ENCODE results near the gene SPACA6.

SPACA6 gene

GRCh38 chr19:51660975-51661600 is 32.0 kb upstream of the SPACA6 start:
- no peak overlapping the region for H3K14ac ChIP-seq (ENCODE audit: low read length in 2 of 2)
- H3K23ac ChIP-seq (ENCODE audit: low read length in 2 of 2) = no peak overlapping the region
- H3K36me3 ChIP-seq (ENCODE audit: control insufficient read depth in 1 of 2, insufficient read depth in 2 of 2, low read depth in 1 of 2, low read length in 2 of 2) = no peaks in the 10 kb centered on the region
- H2AFZ ChIP-seq (ENCODE audit: low read depth, low read length) = no peak overlapping the region
- H3K18ac ChIP-seq (ENCODE audit: low read depth in 1 of 2, low read length in 2 of 2) = no peak overlapping the region
- peaks cover 0 to 5% of the 10 kb centered on the region in 2 experiments for H3K27me3 ChIP-seq (ENCODE audit: control insufficient read depth in 1 of 2, insufficient read depth in 1 of 2, low read length in 2 of 2)
- H2BK120ac ChIP-seq (ENCODE audit: low read depth, low read length) = no peak overlapping the region
- WGBS = 17% methylated on average over 8 of the region's 10 CpGs
- H3K79me1 ChIP-seq (replicated peaks; ENCODE audit: low read length, poor library complexity, severe bottlenecking) = no peaks in the 10 kb centered on the region
- no peak overlapping the region for H2BK12ac ChIP-seq (ENCODE audit: low read length in 2 of 2)
- H3K4me1 ChIP-seq (ENCODE audit: control insufficient read depth, insufficient read depth, low read depth, low read length) = no peaks in the 10 kb centered on the region
- H3K9ac ChIP-seq (ENCODE audit: low read length) = no peak overlapping the region
- no peak overlapping the region for H3K4me3 ChIP-seq (ENCODE audit: insufficient read depth in 1 of 2, low read depth in 1 of 2, low read length in 2 of 2)
- H2BK5ac ChIP-seq (ENCODE audit: low read depth, low read length, poor library complexity, severe bottlenecking) = no peak overlapping the region
- no peak overlapping the region for H4K8ac ChIP-seq (ENCODE audit: low read length)
- no peak overlapping the region for H4K91ac ChIP-seq (ENCODE audit: low read length)
- no peak overlapping the region for H2BK15ac ChIP-seq (ENCODE audit: low read depth, poor library complexity, severe bottlenecking)
- no peaks in the 10 kb centered on the region for H3K9me3 ChIP-seq (ENCODE audit: control insufficient read depth, low read length)
- no peak overlapping the region for H3K27ac ChIP-seq (ENCODE audit: low read length, poor library complexity, severe bottlenecking)
- peak; percentile 76 for DNase-seq
- no peak overlapping the region for H3K4ac ChIP-seq (ENCODE audit: low read depth in 1 of 2, low read length in 2 of 2)
- H2AK5ac ChIP-seq (ENCODE audit: low read length, severe bottlenecking) = no peak overlapping the region
- no peak overlapping the region for H3K4me2 ChIP-seq (ENCODE audit: low read length, poor library complexity, severe bottlenecking)

- Histone ChIP-seq H3K79me1 (replicated peaks; ENCODE audit: low read length, poor library complexity, severe bottlenecking) (no peaks in the 10 kb centered on the region), H2AFZ (ENCODE audit: low read depth, low read length) (no peak overlapping the region), H3K27me3 (ENCODE audit: control insufficient read depth in 1 of 2, insufficient read depth in 1 of 2, low read length in 2 of 2) (peaks cover 0 to 5% of the 10 kb centered on the region in 2 experiments), H3K23ac (ENCODE audit: low read length in 2 of 2) (no peak overlapping the region), H3K18ac (ENCODE audit: low read depth in 1 of 2, low read length in 2 of 2) (no peak overlapping the region), H2BK15ac (ENCODE audit: low read depth, poor library complexity, severe bottlenecking) (no peak overlapping the region), H2AK5ac (ENCODE audit: low read length, severe bottlenecking) (no peak overlapping the region), H3K4me1 (ENCODE audit: control insufficient read depth, insufficient read depth, low read depth, low read length) (no peaks in the 10 kb centered on the region), H4K91ac (ENCODE audit: low read length) (no peak overlapping the region), H3K4me2 (ENCODE audit: low read length, poor library complexity, severe bottlenecking) (no peak overlapping the region), H3K4ac (ENCODE audit: low read depth in 1 of 2, low read length in 2 of 2) (no peak overlapping the region), H4K8ac (ENCODE audit: low read length) (no peak overlapping the region), H3K14ac (ENCODE audit: low read length in 2 of 2) (no peak overlapping the region), H2BK120ac (ENCODE audit: low read depth, low read length) (no peak overlapping the region), H3K9ac (ENCODE audit: low read length) (no peak overlapping the region), H3K9me3 (ENCODE audit: control insufficient read depth, low read length) (no peaks in the 10 kb centered on the region), H3K27ac (ENCODE audit: low read length, poor library complexity, severe bottlenecking) (no peak overlapping the region), H3K4me3 (ENCODE audit: insufficient read depth in 1 of 2, low read depth in 1 of 2, low read length in 2 of 2) (no peak overlapping the region), H2BK5ac (ENCODE audit: low read depth, low read length, poor library complexity, severe bottlenecking) (no peak overlapping the region), H3K36me3 (ENCODE audit: control insufficient read depth in 1 of 2, insufficient read depth in 2 of 2, low read depth in 1 of 2, low read length in 2 of 2) (no peaks in the 10 kb centered on the region), H2BK12ac (ENCODE audit: low read length in 2 of 2) (no peak overlapping the region)
- WGBS = 40% methylated on average over 3 of the region's 3 CpGs
- no peak for DNase-seq
These were observed 29.5 kb upstream of the SPACA6 start for GRCh38 chr19:51663650-51664049.

- peaks cover 0 to 5% of the 10 kb centered on the region in 2 experiments for H3K27me3 ChIP-seq (ENCODE audit: control insufficient read depth in 1 of 2, insufficient read depth in 1 of 2, low read length in 2 of 2)
- no peak overlapping the region for H3K4me2 ChIP-seq (ENCODE audit: low read length, poor library complexity, severe bottlenecking)
- H3K4me1 ChIP-seq (ENCODE audit: control insufficient read depth, insufficient read depth, low read depth, low read length) = no peaks in the 10 kb centered on the region
- no peak overlapping the region for H3K18ac ChIP-seq (ENCODE audit: low read depth in 1 of 2, low read length in 2 of 2)
- no peak overlapping the region for H2BK15ac ChIP-seq (ENCODE audit: low read depth, poor library complexity, severe bottlenecking)
- no peak overlapping the region for H2BK12ac ChIP-seq (ENCODE audit: low read length in 2 of 2)
- H4K8ac ChIP-seq (ENCODE audit: low read length) = no peak overlapping the region
- no peak overlapping the region for H3K4me3 ChIP-seq (ENCODE audit: insufficient read depth in 1 of 2, low read depth in 1 of 2, low read length in 2 of 2)
- H3K23ac ChIP-seq (ENCODE audit: low read length in 2 of 2) = no peak overlapping the region
- no peak overlapping the region for H4K91ac ChIP-seq (ENCODE audit: low read length)
- no peak overlapping the region for H3K4ac ChIP-seq (ENCODE audit: low read depth in 1 of 2, low read length in 2 of 2)
- DNase-seq = no peak
- H3K9me3 ChIP-seq (ENCODE audit: control insufficient read depth, low read length) = no peaks in the 10 kb centered on the region
- H3K36me3 ChIP-seq (ENCODE audit: control insufficient read depth in 1 of 2, insufficient read depth in 2 of 2, low read depth in 1 of 2, low read length in 2 of 2) = no peaks in the 10 kb centered on the region
- H2AFZ ChIP-seq (ENCODE audit: low read depth, low read length) = no peak overlapping the region
- H3K27ac ChIP-seq (ENCODE audit: low read length, poor library complexity, severe bottlenecking) = no peak overlapping the region
- WGBS = no CpG with 5 or more reads among the region's 1 CpG
- no peak overlapping the region for H2BK5ac ChIP-seq (ENCODE audit: low read depth, low read length, poor library complexity, severe bottlenecking)
- no peaks in the 10 kb centered on the region for H3K79me1 ChIP-seq (replicated peaks; ENCODE audit: low read length, poor library complexity, severe bottlenecking)
- no peak overlapping the region for H2AK5ac ChIP-seq (ENCODE audit: low read length, severe bottlenecking)
- no peak overlapping the region for H3K9ac ChIP-seq (ENCODE audit: low read length)
- no peak overlapping the region for H3K14ac ChIP-seq (ENCODE audit: low read length in 2 of 2)
- H2BK120ac ChIP-seq (ENCODE audit: low read depth, low read length) = no peak overlapping the region
These were observed 29.0 kb upstream of the SPACA6 start for GRCh38 chr19:51664131-51664530.

- H3K23ac ChIP-seq (ENCODE audit: low read length in 2 of 2) = no peak overlapping the region
- no peak overlapping the region for H2AK5ac ChIP-seq (ENCODE audit: low read length, severe bottlenecking)
- H3K14ac ChIP-seq (ENCODE audit: low read length in 2 of 2) = no peak overlapping the region
- no peak overlapping the region for H2BK12ac ChIP-seq (ENCODE audit: low read length in 2 of 2)
- H3K36me3 ChIP-seq (ENCODE audit: control insufficient read depth in 1 of 2, insufficient read depth in 2 of 2, low read depth in 1 of 2, low read length in 2 of 2) = no peaks in the 10 kb centered on the region
- no peak overlapping the region for H2BK5ac ChIP-seq (ENCODE audit: low read depth, low read length, poor library complexity, severe bottlenecking)
- no peaks in the 10 kb centered on the region for H3K4me1 ChIP-seq (ENCODE audit: control insufficient read depth, insufficient read depth, low read depth, low read length)
- H2BK15ac ChIP-seq (ENCODE audit: low read depth, poor library complexity, severe bottlenecking) = no peak overlapping the region
- H3K4me2 ChIP-seq (ENCODE audit: low read length, poor library complexity, severe bottlenecking) = no peak overlapping the region
- no peak overlapping the region for H4K8ac ChIP-seq (ENCODE audit: low read length)
- H3K9me3 ChIP-seq (ENCODE audit: control insufficient read depth, low read length) = no peaks in the 10 kb centered on the region
- H2BK120ac ChIP-seq (ENCODE audit: low read depth, low read length) = no peak overlapping the region
- peaks cover 0 to 5% of the 10 kb centered on the region in 2 experiments for H3K27me3 ChIP-seq (ENCODE audit: control insufficient read depth in 1 of 2, insufficient read depth in 1 of 2, low read length in 2 of 2)
- H3K9ac ChIP-seq (ENCODE audit: low read length) = no peak overlapping the region
- H4K91ac ChIP-seq (ENCODE audit: low read length) = no peak overlapping the region
- 80% methylated on average over 1 of the region's 3 CpGs for WGBS
- no peak for DNase-seq
- H3K4me3 ChIP-seq (ENCODE audit: insufficient read depth in 1 of 2, low read depth in 1 of 2, low read length in 2 of 2) = no peak overlapping the region
- no peak overlapping the region for H3K18ac ChIP-seq (ENCODE audit: low read depth in 1 of 2, low read length in 2 of 2)
- no peak overlapping the region for H3K27ac ChIP-seq (ENCODE audit: low read length, poor library complexity, severe bottlenecking)
- no peak overlapping the region for H3K4ac ChIP-seq (ENCODE audit: low read depth in 1 of 2, low read length in 2 of 2)
- no peaks in the 10 kb centered on the region for H3K79me1 ChIP-seq (replicated peaks; ENCODE audit: low read length, poor library complexity, severe bottlenecking)
- no peak overlapping the region for H2AFZ ChIP-seq (ENCODE audit: low read depth, low read length)
These were observed 28.1 kb upstream of the SPACA6 start for GRCh38 chr19:51664997-51665396.
